ELR (cell line): ENCODE results near the gene DAP.
A peak's percentile ranks its signal among the peaks of the same experiment; 100 is the strongest.

Experiments used
- DNase-seq: peaks from one replicate; pipeline ENCODE4 v3.0.0-alpha.2; 2015; ENCODE audit warnings: low read depth

DAP gene

DNA sequence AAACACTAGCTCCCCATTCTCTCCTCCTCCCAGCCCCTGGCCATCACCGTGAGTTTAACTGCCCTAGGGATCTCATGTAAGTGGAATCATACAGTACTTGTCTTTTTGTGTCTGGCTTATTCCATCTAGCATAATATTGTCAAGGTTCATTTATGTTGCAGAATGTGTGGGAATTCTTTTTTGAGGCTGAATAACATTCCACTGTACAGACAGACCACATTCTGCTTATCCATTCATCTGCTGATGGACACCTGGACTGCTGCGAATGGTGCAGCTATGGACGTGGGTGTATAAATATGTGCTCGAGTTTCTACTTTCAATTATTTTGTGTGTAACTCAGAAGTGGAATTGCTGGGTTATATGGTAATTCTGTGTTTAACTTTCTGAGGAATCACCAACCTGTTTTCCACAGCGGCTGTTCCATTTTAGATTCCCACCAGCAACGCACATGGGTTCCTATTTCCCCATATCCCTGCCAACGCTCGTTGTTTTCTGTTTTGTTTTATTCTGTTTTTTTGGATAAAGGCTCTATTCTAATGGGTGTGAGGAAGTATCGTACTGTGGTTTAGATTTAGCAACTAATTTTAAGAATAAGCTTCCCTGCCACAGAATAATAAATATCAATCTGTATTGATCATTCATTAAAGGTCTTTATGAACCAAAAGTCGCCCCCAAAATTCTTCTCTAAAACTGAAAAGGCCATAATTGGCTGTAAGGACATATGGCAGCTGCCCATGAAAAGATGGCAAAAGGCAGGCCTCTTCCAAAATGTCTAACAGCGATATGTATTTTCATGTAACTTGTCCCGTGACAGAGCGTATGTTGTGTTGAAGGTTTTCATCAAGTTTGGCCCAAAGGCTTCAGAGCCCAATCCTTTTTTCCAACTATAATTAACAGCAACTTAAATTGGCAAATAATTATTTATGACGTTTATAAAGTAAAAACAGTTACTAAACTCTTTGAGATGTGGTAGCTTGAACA is 70.3 kb downstream of the DAP start:
- DNase-seq, result no peak

DNA sequence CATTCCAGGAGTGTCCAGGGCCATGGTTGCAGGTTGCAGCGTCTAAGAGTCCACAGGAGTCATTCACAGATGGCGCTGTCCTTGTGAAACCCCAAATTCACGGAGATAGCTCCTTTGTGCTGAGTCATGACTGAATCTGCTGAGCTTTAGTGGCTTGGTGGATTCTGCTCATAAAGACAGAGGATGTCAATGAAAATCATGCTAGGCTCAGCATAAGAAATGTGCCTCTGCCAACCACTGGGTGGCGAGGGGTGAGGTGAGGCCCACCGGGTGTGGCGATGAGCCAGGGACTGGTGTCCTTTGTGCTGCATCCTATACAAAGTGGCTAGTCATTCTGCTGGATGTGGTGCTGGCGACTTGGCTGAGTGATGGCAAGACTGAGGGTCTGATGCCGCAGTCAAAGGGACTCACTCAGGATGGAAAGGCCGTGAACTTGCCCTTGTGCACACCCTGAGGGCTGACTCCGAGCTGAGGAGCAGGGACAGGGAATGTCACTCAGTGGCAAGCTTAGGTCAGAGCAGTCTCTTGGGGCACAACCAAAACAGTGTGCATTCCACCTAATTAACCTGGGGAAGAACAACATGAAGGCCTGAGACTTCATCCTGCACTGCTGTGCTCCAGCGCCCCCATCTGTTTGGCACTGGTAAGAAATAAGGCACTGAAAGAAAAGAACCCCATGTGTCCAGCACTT is 71.5 kb downstream of the DAP start:
- peak; percentile 70 for DNase-seq

DNA sequence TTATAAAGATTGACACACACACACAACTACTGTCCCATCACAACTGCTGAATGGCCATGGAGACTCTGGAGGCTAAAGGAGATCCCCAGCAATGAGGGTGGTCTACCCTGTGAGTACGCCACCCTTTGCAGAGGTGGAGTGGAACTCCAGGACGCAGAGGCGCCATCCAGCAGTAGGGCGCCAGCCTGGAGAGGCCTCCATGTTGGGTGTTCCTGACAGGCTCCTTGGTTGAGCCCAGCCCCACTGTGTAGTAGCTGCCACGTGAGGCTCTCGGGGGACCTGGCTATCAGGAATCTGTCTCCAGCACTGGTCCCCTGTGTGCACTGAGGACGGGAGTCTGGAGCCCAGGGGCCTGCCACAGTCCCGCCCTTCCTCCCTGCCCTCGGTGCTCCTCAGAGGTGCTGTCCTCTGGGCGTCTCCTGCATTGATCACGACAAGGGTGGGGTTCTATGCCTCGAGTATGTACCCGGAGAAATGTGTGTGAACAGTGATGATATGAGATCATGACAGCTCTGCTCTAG is 72.3 kb downstream of the DAP start:
- no peak for DNase-seq

DNA sequence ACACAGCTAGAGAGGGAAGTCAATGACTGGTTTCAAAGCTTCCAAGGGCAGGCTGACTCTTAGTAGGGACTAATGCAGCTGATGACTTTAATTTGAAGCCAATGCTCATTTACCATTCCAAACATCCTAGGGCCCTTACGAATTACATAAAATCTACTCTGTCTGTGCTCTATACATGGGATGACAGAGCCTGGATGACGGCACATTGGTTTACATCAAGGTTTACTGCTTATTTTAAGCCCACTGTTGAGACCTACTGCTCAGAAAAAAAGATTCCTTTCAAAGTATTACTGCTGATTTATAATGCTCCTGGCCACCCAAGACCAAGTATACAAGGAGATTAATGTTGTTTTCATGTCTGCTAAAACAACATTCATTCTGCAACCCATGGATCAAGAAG is 74.1 kb downstream of the DAP start:
- no peak for DNase-seq

DNA sequence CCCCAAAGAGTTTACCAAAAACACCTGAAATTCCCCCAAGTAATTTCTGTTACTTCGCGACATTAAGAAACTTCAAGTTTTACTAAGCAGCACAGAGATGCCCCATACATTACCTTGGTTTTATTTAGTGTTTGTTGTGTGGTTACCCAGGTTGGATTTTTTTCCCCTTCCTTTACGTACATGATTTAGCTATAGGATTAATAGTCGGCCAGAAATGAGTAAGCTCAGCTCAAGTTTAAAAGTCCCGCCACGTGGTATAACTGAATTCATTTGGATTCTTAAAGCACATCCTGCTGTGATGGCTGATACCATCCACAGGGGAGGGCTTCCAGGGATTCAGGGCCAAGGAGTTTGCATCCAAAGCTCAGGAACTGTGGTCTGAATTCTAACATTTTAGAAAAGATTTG is 75.9 kb downstream of the DAP start:
- no peak for DNase-seq

DNA sequence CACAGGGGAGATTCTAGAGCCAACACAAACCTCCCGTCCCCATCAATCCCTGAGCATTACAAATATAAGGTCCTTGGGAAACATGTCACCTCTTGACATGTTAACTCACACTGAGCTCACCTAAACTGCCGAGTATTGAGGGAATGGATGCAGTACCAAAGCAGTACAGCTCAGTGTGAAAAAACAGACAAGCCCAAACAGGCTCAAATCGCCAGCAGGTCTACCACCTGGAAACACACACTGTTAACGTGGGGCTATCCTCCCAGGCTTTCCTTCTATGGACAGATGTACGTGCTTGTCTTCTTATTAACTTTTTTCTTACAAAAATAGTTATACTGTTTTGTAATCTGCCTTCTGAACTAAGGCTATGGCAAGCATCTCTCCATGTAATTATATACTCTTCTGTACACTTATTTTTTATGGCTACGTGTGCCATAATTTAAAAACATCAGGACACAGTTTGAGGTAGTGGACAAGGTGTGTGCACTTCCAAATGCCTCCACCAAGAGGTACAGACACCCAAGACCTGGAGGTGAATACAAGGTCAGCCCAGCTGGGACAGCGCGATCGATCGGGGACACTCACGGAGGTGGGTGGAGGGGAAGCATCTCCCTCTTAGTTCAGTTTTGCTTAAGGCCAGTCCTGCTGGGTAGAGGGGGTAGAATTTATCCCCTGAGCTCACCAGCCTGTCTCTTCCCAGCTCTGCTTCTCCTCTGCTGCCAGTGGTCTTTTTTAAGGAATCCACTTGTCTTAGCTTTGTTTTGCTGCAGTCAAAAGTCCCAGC is 76.5 kb downstream of the DAP start:
- DNase-seq, result no peak

DNA sequence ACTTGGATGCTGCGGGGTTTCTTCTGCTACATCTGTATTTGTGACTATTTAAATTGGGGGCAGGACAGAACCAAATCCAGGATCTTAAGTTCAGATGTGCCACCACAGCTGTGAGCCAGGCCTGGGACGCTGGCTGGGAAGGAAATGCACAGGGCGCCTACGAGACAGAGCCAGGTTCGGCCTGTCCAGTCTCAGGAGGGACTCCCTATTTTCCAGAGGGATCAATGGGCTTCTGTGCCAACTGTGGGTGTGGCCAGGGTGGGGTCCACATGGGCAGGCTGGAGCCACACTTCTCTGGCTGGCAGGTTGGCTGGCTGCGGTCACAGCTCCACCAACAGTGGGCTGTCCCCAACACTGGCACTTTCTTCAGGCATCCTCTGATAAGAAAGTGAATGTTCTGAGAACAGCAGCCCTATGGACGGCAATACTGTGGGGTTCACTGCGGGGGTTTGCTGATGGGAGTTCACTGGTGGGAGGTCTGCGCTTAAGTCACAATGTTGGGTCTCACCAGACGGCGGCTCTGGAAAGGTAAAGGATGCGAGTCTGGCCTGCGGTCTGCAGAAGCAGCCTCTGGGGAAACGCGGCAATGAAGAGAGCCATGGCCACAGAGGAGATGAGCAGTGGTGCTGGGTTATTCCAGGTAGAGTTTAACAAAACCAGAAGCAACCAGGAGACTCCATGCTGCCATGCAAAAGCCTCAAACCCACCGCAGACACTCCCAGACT is 78.1 kb downstream of the DAP start:
- DNase-seq, result no peak

DNA sequence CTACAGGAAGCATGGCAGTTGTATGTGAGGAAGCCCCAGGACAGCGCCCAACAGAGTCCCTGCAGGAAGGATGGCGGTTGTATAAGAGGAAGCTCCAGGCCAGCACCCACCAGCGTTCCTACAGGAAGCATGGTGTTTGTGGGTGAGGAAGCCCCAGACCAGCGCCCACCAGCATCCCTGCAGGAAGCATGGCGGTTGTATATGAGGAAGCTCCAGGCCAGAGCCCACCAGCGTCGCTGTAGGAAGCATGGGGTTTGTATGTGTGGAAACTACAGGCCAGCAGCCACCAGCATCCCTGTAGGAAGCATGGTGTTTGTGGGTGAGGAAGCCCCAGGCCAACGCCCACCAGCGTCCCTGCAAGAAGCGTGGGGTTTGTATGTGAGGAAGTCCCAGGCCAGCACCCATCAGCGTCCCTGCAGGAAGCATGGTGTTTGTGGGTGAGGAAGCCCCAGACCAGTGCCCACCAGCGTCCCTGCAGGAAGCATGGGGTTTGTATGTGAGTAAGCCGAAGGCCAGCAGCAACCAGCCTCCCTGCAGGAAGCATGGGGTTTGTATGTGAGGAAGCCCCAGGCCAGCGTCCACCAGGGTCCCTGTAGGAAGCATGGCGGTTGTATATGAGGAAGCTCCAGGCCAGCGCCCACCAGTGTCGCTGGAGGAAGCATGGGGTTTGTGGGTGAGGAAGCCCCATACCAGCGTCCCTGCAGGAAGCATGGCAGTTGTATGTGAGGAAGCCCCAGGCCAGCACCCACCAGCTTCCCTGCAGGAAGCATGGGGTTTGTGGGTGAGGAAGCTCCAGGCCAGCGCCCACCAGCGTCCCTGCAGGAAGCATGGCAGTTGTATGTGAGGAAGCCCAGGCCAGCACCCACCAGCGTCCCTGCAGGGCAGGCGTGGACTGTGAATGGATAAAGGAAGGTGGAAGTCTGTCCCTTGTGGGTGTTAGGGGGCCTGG is 79.0 kb downstream of the DAP start:
- DNase-seq, result no peak

DNA sequence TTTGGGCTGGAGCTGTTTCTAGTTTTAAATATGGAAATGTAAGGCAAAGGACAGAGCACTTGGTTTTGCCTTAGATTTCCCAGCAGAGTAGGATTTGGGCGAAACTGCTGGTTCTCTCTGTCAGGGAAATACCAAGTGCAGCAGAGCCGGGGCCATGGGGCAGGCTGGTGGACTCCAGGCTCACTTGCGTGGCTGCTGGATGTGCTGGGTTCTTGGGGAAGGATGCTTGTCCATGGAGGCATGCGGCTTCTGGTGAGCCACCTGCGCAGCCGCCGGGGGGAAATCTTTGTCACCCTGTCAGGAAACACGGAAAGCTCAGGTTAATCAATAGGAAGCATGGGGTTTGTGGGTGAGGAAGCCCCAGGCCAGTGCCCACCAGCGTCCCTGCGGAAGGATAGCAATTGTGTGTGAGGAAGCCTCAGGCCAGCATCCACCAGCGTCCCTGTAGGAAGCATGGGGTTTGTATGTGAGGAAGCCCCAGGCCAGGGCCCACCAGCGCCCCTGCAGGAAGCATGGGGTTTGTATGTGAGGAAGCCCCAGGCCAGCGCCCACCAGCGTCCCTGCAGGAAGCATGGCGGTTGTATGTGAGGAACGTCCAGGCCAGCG is 80.1 kb downstream of the DAP start:
- no peak for DNase-seq

DNA sequence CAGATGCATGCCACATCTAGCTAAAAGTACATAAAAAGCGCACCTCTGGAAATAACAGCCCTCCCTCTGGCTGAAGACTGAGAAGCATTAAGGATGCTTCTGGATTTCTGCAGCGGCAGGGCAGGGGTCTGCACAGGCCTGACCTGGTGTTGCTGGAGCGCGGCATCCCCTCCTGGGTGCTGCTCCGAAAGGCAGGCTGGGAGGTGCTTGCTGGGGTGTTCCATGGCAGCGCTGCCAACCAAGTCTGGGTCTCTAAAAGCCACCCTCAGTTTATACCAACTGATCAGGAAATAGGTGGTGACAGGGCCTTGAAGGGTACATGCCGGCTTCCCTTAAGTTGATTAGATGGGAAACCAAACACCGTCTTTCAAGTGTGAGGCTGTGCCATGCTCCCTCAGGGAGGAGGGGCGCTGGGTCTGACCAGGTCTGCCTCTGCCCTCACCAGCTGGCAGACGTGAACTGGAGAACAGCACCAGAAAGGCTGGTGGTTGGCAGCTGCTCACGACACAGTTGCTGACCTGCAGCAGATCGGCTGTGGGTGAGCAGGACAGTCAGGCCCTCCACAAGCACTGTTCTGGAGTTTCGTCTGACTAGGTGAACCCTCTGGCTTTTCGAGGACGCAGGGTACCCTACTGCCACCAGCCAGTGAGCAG is 81.6 kb downstream of the DAP start:
- no peak for DNase-seq

DNA sequence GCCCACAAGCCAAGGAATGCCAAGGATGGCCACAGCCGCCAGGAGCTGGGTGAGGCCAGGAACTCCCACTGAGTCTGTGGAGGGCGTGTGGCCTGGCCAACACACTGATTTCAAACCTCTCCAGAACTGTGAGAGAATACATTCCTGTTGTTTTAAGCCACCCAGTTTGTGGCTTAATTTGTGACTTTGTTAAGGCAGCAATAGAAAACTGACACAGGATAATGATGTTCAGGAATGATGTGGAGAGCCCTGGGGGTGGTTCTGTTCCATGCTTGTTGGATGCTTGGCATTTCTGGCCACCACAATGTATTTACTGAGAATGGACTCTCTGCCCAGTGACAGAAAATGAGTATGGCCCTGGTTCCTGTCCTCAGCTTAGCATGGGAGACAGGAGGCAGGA is 82.8 kb downstream of the DAP start:
- DNase-seq, result no peak

DNA sequence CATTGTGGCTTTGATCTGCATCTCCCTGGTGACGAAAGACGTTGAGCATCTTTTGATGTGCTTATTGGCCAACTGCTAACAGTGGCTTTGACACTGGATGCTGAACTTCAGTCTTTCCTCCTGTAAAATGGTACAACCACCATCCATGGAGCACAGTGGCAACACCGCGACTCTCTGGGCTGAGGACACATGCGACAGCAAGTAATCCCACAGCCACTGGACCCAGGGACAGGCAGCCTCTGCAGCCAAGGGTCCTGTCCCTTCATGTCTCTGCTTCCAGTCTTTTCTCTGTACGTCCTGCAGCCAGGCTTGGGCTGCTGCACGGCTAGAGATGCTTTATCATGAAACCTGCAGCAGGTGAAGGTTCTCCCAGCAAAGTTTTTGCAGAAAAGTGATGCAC is 83.5 kb downstream of the DAP start:
- no peak for DNase-seq

DNA sequence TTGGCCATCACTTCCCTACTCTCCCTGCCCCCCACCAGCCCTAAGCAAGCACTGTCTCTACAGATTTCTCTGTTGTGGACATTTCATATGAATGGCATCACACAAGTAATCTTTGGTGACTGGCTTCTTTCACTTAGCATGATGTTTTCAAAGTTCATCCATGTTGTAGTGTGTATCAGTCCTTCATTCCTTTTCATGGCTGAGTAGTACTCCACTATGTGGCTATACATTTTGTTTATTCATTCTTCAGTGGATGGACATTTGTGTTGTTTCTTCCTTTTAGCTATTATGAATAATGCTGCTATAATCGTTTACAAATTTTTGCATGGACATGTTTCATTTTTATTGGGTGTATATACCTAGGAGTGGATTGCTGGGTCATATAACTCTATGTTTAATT is 84.1 kb downstream of the DAP start:
- no peak for DNase-seq

DNA sequence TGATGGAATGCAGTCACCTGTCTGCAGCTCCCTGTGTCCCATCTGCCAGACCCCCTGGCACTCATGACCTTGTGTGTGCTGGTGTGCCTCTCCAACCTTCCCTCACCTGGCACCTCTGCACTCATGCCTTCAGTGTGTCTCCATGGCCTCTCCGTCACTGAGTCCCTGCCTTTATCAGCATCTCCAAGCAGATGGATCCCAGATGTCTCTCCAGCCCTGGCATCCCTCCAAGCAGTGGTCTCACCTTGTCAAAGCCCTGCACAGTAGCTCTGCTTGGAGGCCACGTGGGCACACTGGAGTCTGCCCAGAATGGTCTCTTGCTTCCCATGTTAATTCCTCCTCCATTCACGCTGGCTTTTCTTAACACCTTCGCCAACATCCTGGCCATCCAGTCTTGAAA is 84.8 kb downstream of the DAP start:
- no peak for DNase-seq

DNA sequence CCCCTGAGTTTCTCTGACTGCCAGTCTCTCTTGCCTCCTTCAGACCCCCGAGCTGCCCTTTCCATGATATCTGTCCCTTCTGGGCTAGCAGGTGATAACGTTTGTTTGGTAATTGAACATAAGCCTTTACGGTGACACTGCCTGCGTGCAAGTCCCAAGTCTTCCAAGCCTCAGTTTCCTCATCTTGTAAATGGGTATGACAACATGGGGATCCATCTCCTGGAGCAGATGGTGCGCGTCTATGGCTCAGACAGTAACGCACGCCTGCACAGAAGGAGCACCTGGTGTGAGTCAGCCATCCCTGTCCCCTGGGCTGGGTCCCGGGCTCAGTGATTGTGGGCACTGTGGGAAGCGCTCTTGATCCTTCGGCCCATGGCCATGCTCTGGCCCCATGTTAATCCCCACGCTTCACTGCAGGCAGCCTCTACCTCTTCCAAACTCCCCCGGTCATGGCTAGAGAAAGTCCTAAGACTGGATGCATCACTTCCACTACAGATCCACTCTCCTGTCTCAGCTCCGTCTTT is 85.8 kb downstream of the DAP start:
- DNase-seq, result no peak

DNA sequence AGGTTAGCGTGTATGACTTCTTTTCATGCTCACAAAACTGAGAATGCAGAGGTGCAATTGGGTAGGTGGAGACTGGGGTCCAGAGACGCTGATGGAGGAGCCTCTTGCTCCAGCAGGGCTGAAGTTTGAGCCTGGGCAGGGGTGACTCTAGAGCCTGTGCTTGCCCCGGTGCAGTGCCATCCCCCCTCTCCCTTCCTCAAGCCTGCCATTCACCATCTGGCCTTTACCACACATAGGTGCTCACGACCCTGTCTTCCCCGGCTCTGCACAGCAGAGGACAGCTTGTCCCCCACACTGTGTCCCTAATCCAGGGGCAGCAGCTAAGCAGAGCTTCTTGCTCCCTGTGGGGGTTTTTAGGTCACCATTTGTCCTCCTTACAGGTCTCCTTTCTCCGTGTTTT is 86.5 kb downstream of the DAP start:
- DNase-seq, result no peak

DNA sequence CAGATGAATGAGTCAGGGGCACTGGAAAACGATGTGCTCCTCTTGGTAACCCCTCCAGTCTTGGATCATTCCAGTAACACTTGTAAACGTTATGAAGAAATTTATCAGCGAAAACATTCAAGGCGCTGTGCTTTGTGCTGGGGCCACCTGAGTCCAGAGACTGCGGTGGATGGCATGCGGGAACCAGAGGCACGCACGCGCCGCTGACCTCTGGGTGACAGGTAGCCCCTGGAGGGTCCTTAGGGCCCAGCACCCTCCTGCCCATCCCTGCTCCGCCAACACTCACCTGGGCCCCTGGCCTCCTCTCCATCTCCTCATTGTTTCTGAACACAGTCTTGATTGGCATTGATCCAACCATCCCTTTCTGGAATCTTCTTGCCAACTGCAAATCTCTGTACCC is 86.9 kb downstream of the DAP start:
- no peak for DNase-seq

DNA sequence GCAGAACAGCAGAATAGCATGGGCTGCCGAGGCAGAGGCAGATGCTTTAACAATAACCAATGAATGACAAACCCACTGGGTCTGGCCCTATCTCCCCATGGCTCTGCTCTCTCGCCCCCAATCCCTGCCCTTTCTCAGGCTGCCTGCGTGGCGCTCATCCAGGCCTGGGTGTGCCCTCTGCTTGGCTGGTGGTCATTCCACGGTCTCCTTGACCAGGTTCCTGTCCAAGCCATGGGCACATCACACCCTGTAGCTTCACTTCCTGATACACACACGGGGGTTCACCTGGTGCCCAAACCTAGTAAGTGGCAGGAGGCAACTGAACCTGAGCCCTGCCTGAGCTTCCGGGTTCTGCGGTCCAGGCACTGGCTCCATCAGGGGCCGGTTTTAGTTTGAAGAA is 87.6 kb downstream of the DAP start:
- no peak for DNase-seq

DNA sequence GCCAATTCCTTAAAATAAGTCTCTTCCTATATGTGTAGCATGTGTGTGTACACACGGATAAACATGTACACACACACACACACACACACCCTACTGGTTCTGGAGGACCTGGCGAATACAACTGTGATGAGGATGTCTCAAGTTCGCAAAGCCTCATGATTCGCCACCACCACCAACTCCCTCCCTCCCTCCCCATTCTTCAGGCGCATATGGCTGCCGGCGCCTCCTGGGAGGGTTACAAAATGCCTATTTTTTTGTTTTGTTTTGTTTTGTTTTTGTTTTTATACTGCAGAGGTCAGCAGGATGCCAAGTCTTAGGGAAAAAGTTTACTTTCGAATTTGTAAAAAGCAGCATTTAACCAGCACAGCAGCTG is 88.0 kb downstream of the DAP start:
- DNase-seq, result no peak
